NAMALWA (cell line): ENCODE results near the gene SLC17A2.

Experiments
- DNase-seq: peaks from one replicate; pipeline ENCODE4 v3.0.0-alpha.2; 2015; ENCODE audit warnings: low spot score

The SLC17A2 gene

DNA sequence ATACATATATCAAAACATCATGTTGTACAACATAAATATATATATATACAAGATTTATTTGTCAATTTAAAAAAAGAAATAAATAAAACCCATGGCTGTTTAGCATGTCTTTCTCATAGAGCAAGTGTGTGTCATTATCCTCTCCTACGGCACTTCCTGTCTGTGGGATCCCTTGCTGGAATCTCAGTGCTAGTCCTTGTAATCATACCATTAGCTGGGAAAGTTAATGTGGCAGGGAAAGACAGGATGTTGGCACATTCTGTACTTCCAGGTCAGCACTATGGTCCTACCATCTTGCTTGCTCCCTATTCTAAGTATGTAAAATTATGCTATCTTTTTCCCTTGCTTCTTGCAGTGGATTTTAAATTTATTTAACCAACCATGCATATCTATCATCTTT is 47.0 kb downstream of the SLC17A2 start:
- DNase-seq, result no peak

- DNase-seq, result no peak
Measured at GRCh38 chr6:25882051-25882496, 48.4 kb downstream of the SLC17A2 start.

DNA sequence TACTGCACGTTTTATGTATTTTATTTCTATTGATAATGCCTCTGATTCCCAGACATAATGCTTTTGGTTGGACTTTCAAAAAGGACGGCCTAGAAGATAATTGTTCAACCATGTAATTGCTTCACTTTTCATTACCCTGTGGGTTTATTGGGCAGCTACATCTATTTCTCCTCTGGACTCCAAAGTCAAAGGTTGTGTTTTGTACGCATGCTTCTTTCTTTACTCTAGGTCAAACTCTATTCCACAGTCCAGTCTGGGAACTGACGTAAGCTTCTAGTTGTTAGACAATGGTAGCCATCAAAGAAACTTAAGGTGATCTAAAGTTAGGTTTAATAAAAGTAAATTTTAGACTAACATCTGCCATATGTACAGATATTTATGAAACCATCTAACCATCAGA is 49.9 kb downstream of the SLC17A2 start:
- DNase-seq, result no peak

DNA sequence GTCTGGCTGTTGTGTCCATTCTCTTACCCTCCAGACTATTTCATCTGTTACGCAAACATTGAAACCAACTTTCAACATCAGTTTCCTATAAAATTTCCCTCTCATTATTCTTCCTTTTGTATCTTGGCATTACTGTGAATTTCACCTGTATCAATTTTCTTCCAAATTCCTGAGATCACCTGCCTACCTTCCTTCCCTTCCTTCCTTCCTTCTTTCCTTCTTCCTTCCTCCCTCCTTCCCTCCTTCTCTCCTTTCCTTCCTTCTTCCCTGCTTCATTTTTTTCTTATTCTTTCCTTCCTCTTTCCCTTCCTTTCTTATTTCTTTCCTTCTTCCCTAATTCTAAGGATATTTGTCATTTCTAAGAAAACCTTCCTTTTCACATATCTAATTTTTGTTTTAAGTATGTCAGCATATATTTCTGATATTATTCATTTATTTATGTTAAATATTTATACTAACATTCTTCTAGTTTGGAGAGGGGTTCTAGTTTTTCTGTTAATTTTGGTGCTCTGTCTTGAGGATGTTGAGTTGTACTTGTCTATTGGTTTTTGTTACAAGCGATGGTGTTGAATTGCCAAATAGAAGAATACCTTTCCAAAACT is 51.7 kb downstream of the SLC17A2 start:
- no peak for DNase-seq

- DNase-seq, result no peak
Measured at GRCh38 chr6:25875926-25876602, 54.4 kb downstream of the SLC17A2 start.

- no peak for DNase-seq
Measured at GRCh38 chr6:25875563-25875905, 55.0 kb downstream of the SLC17A2 start.

GRCh38 chr6:25874822-25875562 is 55.5 kb downstream of the SLC17A2 start:
- DNase-seq, result no peak

GRCh38 chr6:25874118-25874517 is 56.4 kb downstream of the SLC17A2 start, which contains the start of gene SLC17A3:
TSS of gene SLC17A3 (minus strand) at chr6:25874243. CDS start at chr6:25868387, 5,856 bp downstream.
- DNase-seq, result no peak

DNA sequence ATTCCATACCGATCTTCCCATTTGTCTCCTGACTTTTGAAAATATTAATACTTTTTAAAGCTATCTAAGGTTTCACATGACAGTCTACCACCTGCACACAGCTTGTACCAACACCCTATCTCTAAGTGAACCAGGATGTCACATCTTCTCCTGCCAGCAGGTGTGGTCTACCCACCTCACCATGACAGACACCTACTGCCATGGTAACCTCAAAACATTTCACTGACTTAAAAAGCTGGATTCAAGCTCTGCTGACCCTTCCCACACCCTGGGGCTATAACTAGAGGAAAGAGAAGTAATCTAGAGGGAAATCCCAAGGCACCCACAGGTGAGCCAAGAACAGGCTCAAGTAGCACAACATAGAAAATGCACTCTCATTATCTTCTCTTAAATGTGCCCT is 57.7 kb downstream of the SLC17A2 start:
- DNase-seq, result peak; percentile 12

DNA sequence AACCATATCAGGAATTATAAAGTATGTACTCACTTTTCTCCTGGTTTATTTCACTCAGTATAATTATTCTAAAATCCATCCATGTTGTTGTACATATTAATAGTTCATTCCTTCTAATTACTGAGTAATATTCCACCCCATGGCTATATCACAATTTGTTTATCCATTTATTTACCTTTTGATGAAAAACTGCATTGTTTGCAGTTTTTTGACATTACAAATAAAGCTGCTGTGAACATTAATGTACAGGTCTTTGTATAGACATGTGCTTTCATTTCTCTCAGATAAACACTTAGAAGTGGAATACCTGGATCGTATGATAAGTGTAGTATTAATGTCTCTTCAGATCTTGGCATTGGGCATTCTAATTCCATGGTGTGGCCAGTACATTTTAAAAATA is 60.7 kb downstream of the SLC17A2 start:
- DNase-seq, result no peak

GRCh38 chr6:25868436-25869183 is 61.9 kb downstream of the SLC17A2 start:
- DNase-seq, result no peak

DNA sequence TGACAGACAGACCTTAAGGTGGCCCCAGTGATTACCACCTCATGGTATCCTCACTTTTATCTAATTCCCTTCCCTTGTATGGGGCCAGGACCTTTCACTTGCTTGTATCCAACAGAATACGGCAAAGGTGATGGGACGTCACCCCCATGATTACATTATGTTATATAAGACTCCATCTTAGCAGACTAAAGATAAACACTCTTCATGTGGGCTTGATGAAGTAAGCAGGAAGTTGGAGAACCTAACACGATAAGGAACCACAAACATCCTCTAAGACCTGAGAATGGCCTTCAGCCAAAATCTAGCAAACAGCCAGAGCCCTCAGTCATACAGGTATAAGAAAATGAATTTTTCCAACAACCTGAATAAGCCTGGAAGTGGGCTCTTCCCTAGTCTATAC is 64.5 kb downstream of the SLC17A2 start:
- no peak for DNase-seq

- DNase-seq, result no peak
Measured at GRCh38 chr6:25863360-25863759, 67.1 kb downstream of the SLC17A2 start.
